Testis (tissue), 2 donors: ENCODE data around the gene BCAS3.

Source experiments
- CTCF ChIP-seq, 3 experiments: fragments of 450-650 bp in 2 of 3; fragments of 200-600 bp in 1 of 3; sonication (generic) in 1 of 3; IDR thresholded peaks; one replicate each; pipeline ENCODE4 v1.5.1; 2016 to 2019; ENCODE audit warnings: antibody characterized with exemption in 3 of 3, mild to moderate bottlenecking in 2 of 3, moderate library complexity in 1 of 3
- POLR2A ChIP-seq: fragments of 450-650 bp; IDR thresholded peaks from one replicate; pipeline ENCODE4 v1.6.1; 2017; ENCODE audit warnings: antibody characterized with exemption, mild to moderate bottlenecking, moderate library complexity

GRCh38 chr17:61349350-61349749, 671.7 kb downstream of the BCAS3 start:
- TF ChIP-seq POLR2A (no peak), CTCF (IDR thresholded peaks at IDR 0.05) (no peak)
